Left lung (tissue), 10 donors: ENCODE data around the gene CDH4. TPM values are rescaled to one million over a fixed set of nuclear protein-coding genes. Genes with fewer than 3 reads are reported as not detected.
"Not testable (repeated sequence)": the region's sequence is repeated elsewhere in the genome, so short reads cannot be mapped to it uniquely, and the experiment has no call there.

Experiments
- ATAC-seq: fragments of 200-7000 bp; cut with Tn5 transposase; one replicate; pipeline ENCODE4 v1.9.1; 2020; ENCODE audit warnings: moderate library complexity
- DNase-seq, 4 donors: peaks; one replicate each; pipeline ENCODE4 v3.0.0-alpha.2; 2013 to 2020
- H3K27ac ChIP-seq, 2 donors: fragments of 200-600 bp; sonication (generic) in 1 of 2; one replicate each; pipeline versions ENCODE4 v1.5.0 to v1.8.0; 2020 to 2021
- H3K27me3 ChIP-seq, 2 donors: fragments of 200-600 bp; sonication (generic) in 1 of 2; one replicate each; pipeline versions ENCODE4 v1.5.0 to v1.8.0; 2020 to 2021
- H3K36me3 ChIP-seq, 2 donors: fragments of 200-600 bp; sonication (generic) in 1 of 2; one replicate each; pipeline versions ENCODE4 v1.5.0 to v1.8.0; 2020 to 2021
- H3K4me1 ChIP-seq, 2 donors: fragments of 200-600 bp; one replicate each; pipeline ENCODE4 v1.8.0; 2021
- H3K4me3 ChIP-seq, 2 donors: fragments of 200-600 bp; sonication (generic) in 1 of 2; one replicate each; pipeline versions ENCODE4 v1.5.0 to v1.8.0; 2020 to 2021; ENCODE audit warnings: mild to moderate bottlenecking in 1 of 2
- H3K9me3 ChIP-seq, 2 donors: fragments of 200-600 bp; sonication (generic) in 1 of 2; one replicate each; pipeline versions ENCODE4 v1.5.0 to v1.8.0; 2020 to 2021
- CTCF ChIP-seq, 2 donors: fragments of 200-600 bp; sonication (generic) in 1 of 2; IDR thresholded peaks; one replicate each; pipeline versions ENCODE4 v1.5.0 to v1.8.0; 2021; ENCODE audit warnings: antibody characterized with exemption in 2 of 2
- intact Hi-C, 2 donors: fragments of 100-400 bp; cut with DNase I; formaldehyde crosslinking; loops; one replicate each; pipeline versions ENCODE4 v1.11.2 to v1.14.2; 2022
- polyA plus RNA-seq, 6 donors: library from polyadenylated mRNA; unstranded; fragments of 120-200 nt; gene quantifications; one replicate each; pipeline ENCODE4 v1.2.1, GENCODE V29; 2013; ENCODE audit not compliant: insufficient read length in 6 of 6
- total RNA-seq, 2 donors: library from RNA; stranded (reverse); fragmentation: NEBNext Ultra II Directional; extraction: Animal tissue kit (Norgen Biotek cat#: 25700); gene quantifications; one replicate each; pipeline ENCODE4 v1.2.1, GENCODE V29; 2021
- donor health status: DM: no; HTN: yes; CAD: no.
- donor health status: DM: no; HTN: no; CAD: no.

CDH4 gene
- total and polyA plus RNA-seq, 8 donors = 0.24 to 10.8 (median 5.1) TPM

GRCh38 chr20:61268024-61268423 is 16.0 kb downstream of the CDH4 start:
- TF ChIP-seq CTCF (IDR thresholded peaks at IDR 0.05) = no peak
- intact Hi-C loops = no loop called here
- H3K4me3 ChIP-seq = no peak overlapping the region
- H3K27ac ChIP-seq = no peak overlapping the region
- no peaks in the 10 kb centered on the region for H3K4me1 ChIP-seq
- H3K36me3 ChIP-seq = no peaks in the 10 kb centered on the region
- H3K9me3 ChIP-seq = no peaks in the 10 kb centered on the region
- H3K27me3 ChIP-seq = peaks cover 0 to 54% of the 10 kb centered on the region in 2 donors
- ATAC-seq (no peak), DNase-seq (no peak)

- peak in 2 of 4 donors; percentile 62 to 72 for DNase-seq
- Histone ChIP-seq H3K9me3 (no peaks in the 10 kb centered on the region), H3K4me1 (no peaks in the 10 kb centered on the region), H3K27ac (no peak overlapping the region), H3K4me3 (no peak overlapping the region), H3K27me3 (peaks cover 0 to 29% of the 10 kb centered on the region in 2 donors), H3K36me3 (no peaks in the 10 kb centered on the region)
- no peak for ATAC-seq
- TF ChIP-seq CTCF (IDR thresholded peaks at IDR 0.05) = no peak
- intact Hi-C loops = no loop called here
Observed at GRCh38 chr20:61271312-61272231, 19.5 kb downstream of the CDH4 start.

GRCh38 chr20:61273024-61273423 is 21.0 kb downstream of the CDH4 start:
- ATAC-seq, DNase-seq, H3K4me3 ChIP-seq, intact Hi-C loops, H3K9me3 ChIP-seq, H3K27ac ChIP-seq, H3K36me3 ChIP-seq, H3K4me1 ChIP-seq: not testable (repeated sequence)
- peaks cover 0 to 25% of the 10 kb centered on the region in 2 donors for H3K27me3 ChIP-seq

GRCh38 chr20:61273666-61274065 is 21.6 kb downstream of the CDH4 start:
- DNase-seq, intact Hi-C loops, H3K4me3 ChIP-seq, H3K36me3 ChIP-seq, H3K4me1 ChIP-seq, H3K27ac ChIP-seq, H3K9me3 ChIP-seq, ATAC-seq: not testable (repeated sequence)
- peaks cover 0 to 24% of the 10 kb centered on the region in 2 donors for H3K27me3 ChIP-seq

GRCh38 chr20:61274326-61274725 is 22.3 kb downstream of the CDH4 start:
- intact Hi-C loops = no loop called here
- Histone ChIP-seq H3K9me3 (no peaks in the 10 kb centered on the region), H3K27me3 (peaks cover 0 to 26% of the 10 kb centered on the region in 2 donors), H3K27ac (no peak overlapping the region), H3K4me3 (no peak overlapping the region), H3K4me1 (no peaks in the 10 kb centered on the region), H3K36me3 (no peaks in the 10 kb centered on the region)
- ATAC-seq = no peak
- no peak for DNase-seq
- no peak for TF ChIP-seq CTCF (IDR thresholded peaks at IDR 0.05)

GRCh38 chr20:61278296-61278695 is 26.2 kb downstream of the CDH4 start:
- H3K4me3 ChIP-seq = no peak overlapping the region
- peaks cover 0 to 10% of the 10 kb centered on the region in 2 donors for H3K9me3 ChIP-seq
- TF ChIP-seq CTCF (IDR thresholded peaks at IDR 0.05) = no peak
- H3K36me3 ChIP-seq = no peaks in the 10 kb centered on the region
- DNase-seq (no peak), ATAC-seq (no peak)
- peaks cover 0 to 30% of the 10 kb centered on the region in 2 donors for H3K27me3 ChIP-seq
- no peak overlapping the region for H3K27ac ChIP-seq
- intact Hi-C loops = no loop called here
- no peaks in the 10 kb centered on the region for H3K4me1 ChIP-seq
